GM12878 (cell line): ENCODE measurements around the gene AP3S1. TPM values are rescaled to one million over a fixed set of nuclear protein-coding genes. Genes with fewer than 3 reads are reported as not detected.

ENCODE experiments used
- CHD2 ChIP-seq: IDR thresholded peaks from 2 replicates; pipeline ENCODE4 v1.6.1; 2011; ENCODE audit warnings: low read depth, low read length, improper control_type of control experiment, borderline replicate concordance
- KDM1A ChIP-seq: fragments of 200-600 bp; sonication (generic); IDR thresholded peaks from 2 replicates; pipeline ENCODE4 v1.6.1; 2016; ENCODE audit warnings: borderline replicate concordance
- MXI1 ChIP-seq: fragments of 150-350 bp; IDR thresholded peaks from 2 replicates; pipeline ENCODE4 v1.6.1; 2011; ENCODE audit warnings: low read depth, mild to moderate bottlenecking, inconsistent platforms, low read length, improper control_type of control experiment
- RB1 ChIP-seq: fragments of 450-650 bp; formaldehyde crosslinking; IDR thresholded peaks from 2 replicates; pipeline ENCODE4 v1.6.1; 2017; ENCODE audit warnings: mild to moderate bottlenecking, borderline replicate concordance
- RBBP5 ChIP-seq: fragments of 200-600 bp; sonication (generic); conservative IDR thresholded peaks from 2 replicates; pipeline ENCODE4 v1.6.1; 2016
- RUNX3 ChIP-seq: IDR thresholded peaks from 2 replicates; pipeline ENCODE4 v1.6.1; 2012; ENCODE audit warnings: low read length, inconsistent platforms
- polyA plus RNA-seq, 11 experiments: library from polyadenylated mRNA; depleted of rRNA in 4 of 11; unstranded in 6 of 11; stranded (reverse) in 5 of 11; fragments of >200 nt; fragmentation: Nextera tagmentation in 4 of 11; fragmentation: Illumina TruSeq in 1 of 11; extraction: Ambion mirVana in 4 of 11; extraction: Trizol in 1 of 11; gene quantifications; 1 replicate in 1 of 11; 2 replicates in 10 of 11; pipeline versions ENCODE4 v1.2.1 to v1.2.3, GENCODE V29; 2011 to 2016; ENCODE audit warnings: inconsistent platforms in 2 of 11, missing spikeins in 2 of 11, low read depth in 1 of 11
- total RNA-seq, 4 experiments: library from RNA; depleted of rRNA in 3 of 4; stranded (reverse); fragments of >200 nt in 3 of 4; fragmentation: Illumina TruSeq in 1 of 4; extraction: Trizol in 1 of 4; gene quantifications; 2 replicates each; pipeline versions ENCODE4 v1.2.1 to v1.2.3, GENCODE V29; 2013 to 2021
- TF ChIP-seq, protein P1 (sequence below): fragments of 450-650 bp; IDR thresholded peaks from 2 replicates; pipeline ENCODE4 v1.6.1; 2017; ENCODE audit warnings: mild to moderate bottlenecking, moderate library complexity
- TF ChIP-seq, protein P2 (sequence below): fragments of 450-650 bp; IDR thresholded peaks from 2 replicates; pipeline ENCODE4 v1.6.1; 2017; ENCODE audit warnings: antibody characterized with exemption, mild to moderate bottlenecking, moderate library complexity
- TF ChIP-seq, protein P3 (sequence below): fragments of 450-650 bp; IDR thresholded peaks from 2 replicates; pipeline ENCODE4 v1.6.1; 2017; ENCODE audit warnings: low read depth, mild to moderate bottlenecking, moderate library complexity
- TF ChIP-seq, protein P4 (sequence below): fragments of 450-650 bp; IDR thresholded peaks from 2 replicates; pipeline ENCODE4 v1.6.1; 2017; ENCODE audit warnings: mild to moderate bottlenecking, moderate library complexity
- TF ChIP-seq, protein P5 (sequence below): fragments of 450-650 bp; IDR thresholded peaks from 2 replicates; pipeline ENCODE4 v1.6.1; 2014; ENCODE audit warnings: mild to moderate bottlenecking

AP3S1 gene
- total and polyA plus RNA-seq, 10 of the 15 experiments (the other 5 are each of a cell fraction or from before 2014, with no cell fraction given), result 36.4 to 137 (median 67.5) TPM

DNA sequence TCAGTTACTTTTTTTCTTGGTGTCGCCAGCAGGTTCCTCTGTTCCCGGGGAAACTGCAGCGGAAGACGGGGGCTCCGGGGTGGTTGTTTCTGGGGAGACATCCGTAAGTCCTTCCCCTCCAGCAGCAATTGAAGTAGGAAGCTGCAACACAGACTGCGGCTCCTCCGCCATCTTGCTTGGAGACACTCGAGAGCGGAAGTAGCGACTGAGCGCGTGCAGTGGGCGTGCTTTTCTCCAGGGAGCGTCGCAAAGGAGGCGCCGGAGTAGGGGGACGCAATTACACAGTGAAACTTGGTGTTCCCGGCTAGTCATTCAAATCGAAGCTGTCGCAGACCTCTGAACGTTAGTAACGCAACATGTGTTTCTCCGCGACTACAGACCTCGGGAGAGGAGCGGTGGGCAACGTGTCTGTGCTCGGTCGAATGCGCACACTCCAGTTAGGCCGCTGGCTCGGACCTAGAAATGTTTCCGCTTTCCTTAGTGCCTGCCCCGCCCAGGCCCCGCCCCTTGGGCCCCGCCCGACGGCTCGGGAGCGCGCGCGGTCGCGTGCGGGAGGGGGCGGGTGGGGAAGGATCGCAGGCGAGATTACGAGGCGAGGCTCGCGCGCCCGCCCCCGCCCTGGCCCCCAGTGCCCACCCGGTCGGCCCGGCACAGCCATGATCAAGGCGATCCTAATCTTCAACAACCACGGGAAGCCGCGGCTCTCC lies at the start of gene AP3S1, which contains the start of gene ATG12 (continued):
- no peak for TF ChIP-seq KDM1A
- TF ChIP-seq, protein P1, sequence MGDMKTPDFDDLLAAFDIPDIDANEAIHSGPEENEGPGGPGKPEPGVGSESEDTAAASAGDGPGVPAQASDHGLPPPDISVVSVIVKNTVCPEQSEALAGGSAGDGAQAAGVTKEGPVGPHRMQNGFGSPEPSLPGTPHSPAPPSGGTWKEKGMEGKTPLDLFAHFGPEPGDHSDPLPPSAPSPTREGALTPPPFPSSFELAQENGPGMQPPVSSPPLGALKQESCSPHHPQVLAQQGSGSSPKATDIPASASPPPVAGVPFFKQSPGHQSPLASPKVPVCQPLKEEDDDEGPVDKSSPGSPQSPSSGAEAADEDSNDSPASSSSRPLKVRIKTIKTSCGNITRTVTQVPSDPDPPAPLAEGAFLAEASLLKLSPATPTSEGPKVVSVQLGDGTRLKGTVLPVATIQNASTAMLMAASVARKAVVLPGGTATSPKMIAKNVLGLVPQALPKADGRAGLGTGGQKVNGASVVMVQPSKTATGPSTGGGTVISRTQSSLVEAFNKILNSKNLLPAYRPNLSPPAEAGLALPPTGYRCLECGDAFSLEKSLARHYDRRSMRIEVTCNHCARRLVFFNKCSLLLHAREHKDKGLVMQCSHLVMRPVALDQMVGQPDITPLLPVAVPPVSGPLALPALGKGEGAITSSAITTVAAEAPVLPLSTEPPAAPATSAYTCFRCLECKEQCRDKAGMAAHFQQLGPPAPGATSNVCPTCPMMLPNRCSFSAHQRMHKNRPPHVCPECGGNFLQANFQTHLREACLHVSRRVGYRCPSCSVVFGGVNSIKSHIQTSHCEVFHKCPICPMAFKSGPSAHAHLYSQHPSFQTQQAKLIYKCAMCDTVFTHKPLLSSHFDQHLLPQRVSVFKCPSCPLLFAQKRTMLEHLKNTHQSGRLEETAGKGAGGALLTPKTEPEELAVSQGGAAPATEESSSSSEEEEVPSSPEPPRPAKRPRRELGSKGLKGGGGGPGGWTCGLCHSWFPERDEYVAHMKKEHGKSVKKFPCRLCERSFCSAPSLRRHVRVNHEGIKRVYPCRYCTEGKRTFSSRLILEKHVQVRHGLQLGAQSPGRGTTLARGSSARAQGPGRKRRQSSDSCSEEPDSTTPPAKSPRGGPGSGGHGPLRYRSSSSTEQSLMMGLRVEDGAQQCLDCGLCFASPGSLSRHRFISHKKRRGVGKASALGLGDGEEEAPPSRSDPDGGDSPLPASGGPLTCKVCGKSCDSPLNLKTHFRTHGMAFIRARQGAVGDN, result peak; percentile 41; the same call in 1 of the 2 replicates
- peak; percentile 82; the same call in 1 of the 2 replicates for TF ChIP-seq MXI1
- TF ChIP-seq, protein P2, sequence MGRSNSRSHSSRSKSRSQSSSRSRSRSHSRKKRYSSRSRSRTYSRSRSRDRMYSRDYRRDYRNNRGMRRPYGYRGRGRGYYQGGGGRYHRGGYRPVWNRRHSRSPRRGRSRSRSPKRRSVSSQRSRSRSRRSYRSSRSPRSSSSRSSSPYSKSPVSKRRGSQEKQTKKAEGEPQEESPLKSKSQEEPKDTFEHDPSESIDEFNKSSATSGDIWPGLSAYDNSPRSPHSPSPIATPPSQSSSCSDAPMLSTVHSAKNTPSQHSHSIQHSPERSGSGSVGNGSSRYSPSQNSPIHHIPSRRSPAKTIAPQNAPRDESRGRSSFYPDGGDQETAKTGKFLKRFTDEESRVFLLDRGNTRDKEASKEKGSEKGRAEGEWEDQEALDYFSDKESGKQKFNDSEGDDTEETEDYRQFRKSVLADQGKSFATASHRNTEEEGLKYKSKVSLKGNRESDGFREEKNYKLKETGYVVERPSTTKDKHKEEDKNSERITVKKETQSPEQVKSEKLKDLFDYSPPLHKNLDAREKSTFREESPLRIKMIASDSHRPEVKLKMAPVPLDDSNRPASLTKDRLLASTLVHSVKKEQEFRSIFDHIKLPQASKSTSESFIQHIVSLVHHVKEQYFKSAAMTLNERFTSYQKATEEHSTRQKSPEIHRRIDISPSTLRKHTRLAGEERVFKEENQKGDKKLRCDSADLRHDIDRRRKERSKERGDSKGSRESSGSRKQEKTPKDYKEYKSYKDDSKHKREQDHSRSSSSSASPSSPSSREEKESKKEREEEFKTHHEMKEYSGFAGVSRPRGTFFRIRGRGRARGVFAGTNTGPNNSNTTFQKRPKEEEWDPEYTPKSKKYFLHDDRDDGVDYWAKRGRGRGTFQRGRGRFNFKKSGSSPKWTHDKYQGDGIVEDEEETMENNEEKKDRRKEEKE, result peak; percentile 81
- peak; percentile 35 for TF ChIP-seq RUNX3
- TF ChIP-seq, protein P3, sequence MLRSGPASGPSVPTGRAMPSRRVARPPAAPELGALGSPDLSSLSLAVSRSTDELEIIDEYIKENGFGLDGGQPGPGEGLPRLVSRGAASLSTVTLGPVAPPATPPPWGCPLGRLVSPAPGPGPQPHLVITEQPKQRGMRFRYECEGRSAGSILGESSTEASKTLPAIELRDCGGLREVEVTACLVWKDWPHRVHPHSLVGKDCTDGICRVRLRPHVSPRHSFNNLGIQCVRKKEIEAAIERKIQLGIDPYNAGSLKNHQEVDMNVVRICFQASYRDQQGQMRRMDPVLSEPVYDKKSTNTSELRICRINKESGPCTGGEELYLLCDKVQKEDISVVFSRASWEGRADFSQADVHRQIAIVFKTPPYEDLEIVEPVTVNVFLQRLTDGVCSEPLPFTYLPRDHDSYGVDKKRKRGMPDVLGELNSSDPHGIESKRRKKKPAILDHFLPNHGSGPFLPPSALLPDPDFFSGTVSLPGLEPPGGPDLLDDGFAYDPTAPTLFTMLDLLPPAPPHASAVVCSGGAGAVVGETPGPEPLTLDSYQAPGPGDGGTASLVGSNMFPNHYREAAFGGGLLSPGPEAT, result peak; percentile 98
- TF ChIP-seq CHD2, result no peak; the same call in 1 of the 2 replicates
- TF ChIP-seq RB1, result peak; percentile 88; the same call in 1 of the 2 replicates
- TF ChIP-seq, protein P4, sequence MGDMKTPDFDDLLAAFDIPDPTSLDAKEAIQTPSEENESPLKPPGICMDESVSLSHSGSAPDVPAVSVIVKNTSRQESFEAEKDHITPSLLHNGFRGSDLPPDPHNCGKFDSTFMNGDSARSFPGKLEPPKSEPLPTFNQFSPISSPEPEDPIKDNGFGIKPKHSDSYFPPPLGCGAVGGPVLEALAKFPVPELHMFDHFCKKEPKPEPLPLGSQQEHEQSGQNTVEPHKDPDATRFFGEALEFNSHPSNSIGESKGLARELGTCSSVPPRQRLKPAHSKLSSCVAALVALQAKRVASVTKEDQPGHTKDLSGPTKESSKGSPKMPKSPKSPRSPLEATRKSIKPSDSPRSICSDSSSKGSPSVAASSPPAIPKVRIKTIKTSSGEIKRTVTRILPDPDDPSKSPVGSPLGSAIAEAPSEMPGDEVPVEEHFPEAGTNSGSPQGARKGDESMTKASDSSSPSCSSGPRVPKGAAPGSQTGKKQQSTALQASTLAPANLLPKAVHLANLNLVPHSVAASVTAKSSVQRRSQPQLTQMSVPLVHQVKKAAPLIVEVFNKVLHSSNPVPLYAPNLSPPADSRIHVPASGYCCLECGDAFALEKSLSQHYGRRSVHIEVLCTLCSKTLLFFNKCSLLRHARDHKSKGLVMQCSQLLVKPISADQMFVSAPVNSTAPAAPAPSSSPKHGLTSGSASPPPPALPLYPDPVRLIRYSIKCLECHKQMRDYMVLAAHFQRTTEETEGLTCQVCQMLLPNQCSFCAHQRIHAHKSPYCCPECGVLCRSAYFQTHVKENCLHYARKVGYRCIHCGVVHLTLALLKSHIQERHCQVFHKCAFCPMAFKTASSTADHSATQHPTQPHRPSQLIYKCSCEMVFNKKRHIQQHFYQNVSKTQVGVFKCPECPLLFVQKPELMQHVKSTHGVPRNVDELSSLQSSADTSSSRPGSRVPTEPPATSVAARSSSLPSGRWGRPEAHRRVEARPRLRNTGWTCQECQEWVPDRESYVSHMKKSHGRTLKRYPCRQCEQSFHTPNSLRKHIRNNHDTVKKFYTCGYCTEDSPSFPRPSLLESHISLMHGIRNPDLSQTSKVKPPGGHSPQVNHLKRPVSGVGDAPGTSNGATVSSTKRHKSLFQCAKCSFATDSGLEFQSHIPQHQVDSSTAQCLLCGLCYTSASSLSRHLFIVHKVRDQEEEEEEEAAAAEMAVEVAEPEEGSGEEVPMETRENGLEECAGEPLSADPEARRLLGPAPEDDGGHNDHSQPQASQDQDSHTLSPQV, result no peak
- peak; percentile 52; the same call in 1 of the 2 replicates for TF ChIP-seq RBBP5
- TF ChIP-seq, protein P5, sequence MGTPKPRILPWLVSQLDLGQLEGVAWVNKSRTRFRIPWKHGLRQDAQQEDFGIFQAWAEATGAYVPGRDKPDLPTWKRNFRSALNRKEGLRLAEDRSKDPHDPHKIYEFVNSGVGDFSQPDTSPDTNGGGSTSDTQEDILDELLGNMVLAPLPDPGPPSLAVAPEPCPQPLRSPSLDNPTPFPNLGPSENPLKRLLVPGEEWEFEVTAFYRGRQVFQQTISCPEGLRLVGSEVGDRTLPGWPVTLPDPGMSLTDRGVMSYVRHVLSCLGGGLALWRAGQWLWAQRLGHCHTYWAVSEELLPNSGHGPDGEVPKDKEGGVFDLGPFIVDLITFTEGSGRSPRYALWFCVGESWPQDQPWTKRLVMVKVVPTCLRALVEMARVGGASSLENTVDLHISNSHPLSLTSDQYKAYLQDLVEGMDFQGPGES, result peak; percentile 92
